Lower leg skin (tissue), 4 donors: ENCODE results near the gene ICA1. TPM values are rescaled to one million over a fixed set of nuclear protein-coding genes. Genes with fewer than 3 reads are reported as not detected.

ENCODE experiments used
- DNase-seq, 2 donors: peaks; one replicate each; pipeline ENCODE4 v3.0.0-alpha.2; 2019; ENCODE audit warnings: low spot score in 2 of 2
- H3K4me3 ChIP-seq: fragments of 200-600 bp; sonication (generic); 2 replicates; pipeline ENCODE4 v1.5.1; 2017; ENCODE audit warnings: mild to moderate bottlenecking, low read depth; ENCODE audit not compliant: poor library complexity, severe bottlenecking
- CTCF ChIP-seq, 3 donors: fragments of 450-650 bp; IDR thresholded peaks; one replicate each; pipeline ENCODE4 v1.5.1; 2016; ENCODE audit warnings: antibody characterized with exemption in 3 of 3, mild to moderate bottlenecking in 3 of 3, moderate library complexity in 2 of 3
- POLR2A ChIP-seq, 2 donors: fragments of 450-650 bp; IDR thresholded peaks; one replicate each; pipeline ENCODE4 v1.6.1; 2016 to 2017; ENCODE audit warnings: antibody characterized with exemption in 2 of 2, mild to moderate bottlenecking in 1 of 2, moderate library complexity in 1 of 2
- WGBS, 2 donors: methylation state at CpG; one replicate each; pipeline ENCODE4 v1.1.5; 2018; 5-methylcytosine and 5-hydroxymethylcytosine counted together
- intact Hi-C: fragments of 100-400 bp; cut with DNase I; formaldehyde crosslinking; loops from one replicate; pipeline ENCODE4 v1.15.0; 2023; ENCODE audit warnings: low total_unique reads
- total RNA-seq, 4 donors: library from RNA; depleted of rRNA; stranded (reverse); fragments of >200 nt; gene quantifications; one replicate each; pipeline ENCODE4 v1.1.0, GENCODE V29; 2016

Gene ICA1
- total RNA-seq, 4 donors from 2014 or later: 12.8 to 33.6 (median 18.4) TPM

- intact Hi-C loops: no loop called here
- DNase-seq: no peak
- no peak for TF ChIP-seq CTCF (IDR thresholded peaks at IDR 0.05)
- TF ChIP-seq POLR2A (IDR thresholded peaks at IDR 0.05): no peak
- no peak overlapping the region for H3K4me3 ChIP-seq
- 93 to 97% methylated on average over 3 of the region's 3 CpGs for WGBS, 2 donors
Measured at GRCh38 chr7:8227261-8227660, 34.7 kb downstream of the ICA1 start.

- DNase-seq: no peak
- intact Hi-C loops: no loop called here
- no peak overlapping the region for H3K4me3 ChIP-seq
- TF ChIP-seq POLR2A (IDR thresholded peaks at IDR 0.05): no peak
- WGBS, 2 donors: 50 to 57% methylated on average over 2 of the region's 2 CpGs
Measured at GRCh38 chr7:8226501-8226900, 35.5 kb downstream of the ICA1 start.

- 86 to 90% methylated on average over 5 of the region's 5 CpGs for WGBS, 2 donors
- TF ChIP-seq POLR2A (IDR thresholded peaks at IDR 0.05): no peak
- no peak for TF ChIP-seq CTCF (IDR thresholded peaks at IDR 0.05)
- no peak for DNase-seq
- H3K4me3 ChIP-seq: no peak overlapping the region
- intact Hi-C loops: no loop called here
Measured at GRCh38 chr7:8221567-8221966, 40.4 kb downstream of the ICA1 start.

GRCh38 chr7:8221101-8221495 lies 40.9 kb downstream of the ICA1 start:
- no peak for TF ChIP-seq POLR2A (IDR thresholded peaks at IDR 0.05)
- DNase-seq: no peak
- 88 to 89% methylated on average over 5 of the region's 5 CpGs for WGBS, 2 donors
- no peak overlapping the region for H3K4me3 ChIP-seq
- intact Hi-C loops: no loop called here

- 76 to 78% methylated on average over 7 of the region's 7 CpGs for WGBS, 2 donors
- TF ChIP-seq POLR2A (IDR thresholded peaks at IDR 0.05) (no peak), CTCF (IDR thresholded peaks at IDR 0.05) (no peak)
- H3K4me3 ChIP-seq: no peak overlapping the region
- no peak for DNase-seq
- intact Hi-C loops: no loop called here
Measured at GRCh38 chr7:8220376-8221100, 41.4 kb downstream of the ICA1 start.

- TF ChIP-seq CTCF (IDR thresholded peaks at IDR 0.05): peak in 1 of 3 donors; percentile 28
- TF ChIP-seq POLR2A (IDR thresholded peaks at IDR 0.05): no peak
- intact Hi-C loops: loop anchor here (10.0 kb wide), 1 partner anchor 623 kb away; no protein-coding TSS in a partner anchor
- DNase-seq: peak in 1 of 2 donors; percentile 42
- WGBS, 2 donors: 51% methylated on average over 7 of the region's 7 CpGs
- no peak overlapping the region for H3K4me3 ChIP-seq
Measured at GRCh38 chr7:8217200-8218068, 44.5 kb downstream of the ICA1 start.
